Right lobe of liver (tissue), 4 donors: Measurements from ENCODE around the gene RNASEH2A.

Experiments
- CTCF ChIP-seq, 4 donors: fragments of 200-600 bp in 3 of 4; fragments of 450-650 bp in 1 of 4; IDR thresholded peaks; one replicate each; pipeline versions ENCODE4 v1.5.1 to v1.8.0; 2016 to 2022; ENCODE audit warnings: antibody characterized with exemption in 4 of 4, mild to moderate bottlenecking in 2 of 4
- POLR2A ChIP-seq: fragments of 450-650 bp; IDR thresholded peaks from one replicate; pipeline ENCODE4 v1.6.1; 2017; ENCODE audit warnings: antibody characterized with exemption, mild to moderate bottlenecking
- donor health status: DM: no; HTN: no; CAD: no.
- donor health status: DM: no; HTN: no; CAD: no.
- donor health status: DM: no; HTN: yes; CAD: no.

- TF ChIP-seq CTCF (IDR thresholded peaks at IDR 0.05) (no peak), POLR2A (no peak)
These were observed 18.9 kb upstream of the RNASEH2A start for GRCh38 chr19:12787458-12787857.
